GM12878 (cell line): ENCODE measurements around the gene MCEMP1. TPM values are rescaled to one million over a fixed set of nuclear protein-coding genes. Genes with fewer than 3 reads are reported as not detected.

ENCODE experiments used
- ATF2 ChIP-seq: IDR thresholded peaks from 2 replicates; pipeline ENCODE4 v1.6.1; 2012; ENCODE audit warnings: low read length, inconsistent platforms
- CBX5 ChIP-seq: sonication (generic); IDR thresholded peaks from 2 replicates; pipeline ENCODE4 v1.6.1; 2016; ENCODE audit warnings: low read depth, moderate library complexity, mild to moderate bottlenecking, inconsistent platforms
- DPF2 ChIP-seq: fragments of 450-650 bp; IDR thresholded peaks from 2 replicates; pipeline ENCODE4 v1.6.1; 2017; ENCODE audit warnings: mild to moderate bottlenecking
- E2F4 ChIP-seq: IDR thresholded peaks from 2 replicates; pipeline ENCODE4 v1.6.1; 2012; ENCODE audit warnings: low read depth, low read length, improper control_type of control experiment
- EED ChIP-seq: sonication (generic); IDR thresholded peaks from 2 replicates; pipeline ENCODE4 v1.6.1; 2016; ENCODE audit warnings: antibody characterized with exemption, low read depth
- FOS ChIP-seq: IDR thresholded peaks from 3 replicates; pipeline ENCODE4 v1.6.1; 2011; ENCODE audit warnings: borderline replicate concordance; ENCODE audit not compliant: insufficient read length; ENCODE audit errors: extremely low read depth
- FOXK2 ChIP-seq: fragments of 450-650 bp; IDR thresholded peaks from 2 replicates; pipeline ENCODE4 v1.6.1; 2017; ENCODE audit warnings: mild to moderate bottlenecking, moderate library complexity
- GABPA ChIP-seq: IDR thresholded peaks from 2 replicates; pipeline ENCODE4 v1.6.1; 2014; ENCODE audit warnings: antibody characterized with exemption, low read depth, mild to moderate bottlenecking, inconsistent platforms
- HCFC1 ChIP-seq: fragments of 150-350 bp; IDR thresholded peaks from 2 replicates; pipeline ENCODE4 v1.6.1; 2014; ENCODE audit warnings: low read length
- NFXL1 ChIP-seq: fragments of 450-650 bp; IDR thresholded peaks from 2 replicates; pipeline ENCODE4 v1.6.1; 2017; ENCODE audit warnings: antibody characterized with exemption, mild to moderate bottlenecking, borderline replicate concordance
- NFYB ChIP-seq: IDR thresholded peaks from 2 replicates; pipeline ENCODE4 v1.6.1; 2011; ENCODE audit warnings: low read depth, mild to moderate bottlenecking, low read length, improper control_type of control experiment, moderate library complexity; ENCODE audit not compliant: insufficient read depth
- PBX3 ChIP-seq: IDR thresholded peaks from 2 replicates; pipeline ENCODE4 v1.6.1; 2011; ENCODE audit warnings: mild to moderate bottlenecking, low read depth, low read length, moderate library complexity; ENCODE audit not compliant: insufficient replicate concordance
- POLR2AphosphoS5 ChIP-seq: IDR thresholded peaks from 2 replicates; pipeline ENCODE4 v1.6.1; 2011; ENCODE audit warnings: mild to moderate bottlenecking, low read length, inconsistent platforms
- RCOR1 ChIP-seq: conservative IDR thresholded peaks from 2 replicates; pipeline ENCODE4 v1.6.1; 2012; ENCODE audit warnings: low read depth, low read length, improper control_type of control experiment
- REST ChIP-seq: IDR thresholded peaks from 2 replicates; pipeline ENCODE4 v1.6.1; 2012; ENCODE audit warnings: mild to moderate bottlenecking, low read depth, low read length
- RFX5 ChIP-seq: IDR thresholded peaks from 2 replicates; pipeline ENCODE4 v1.6.1; 2011; ENCODE audit warnings: low read depth, low read length, improper control_type of control experiment
- SIX5 ChIP-seq: IDR thresholded peaks from 2 replicates; pipeline ENCODE4 v1.6.1; 2011; ENCODE audit warnings: mild to moderate bottlenecking, low read depth, low read length, moderate library complexity; ENCODE audit not compliant: severe bottlenecking
- SMAD5 ChIP-seq: IDR thresholded peaks from 2 replicates; pipeline ENCODE4 v1.6.1; 2016; ENCODE audit warnings: antibody characterized with exemption, low read depth
- SMARCA5 ChIP-seq: fragments of 450-650 bp; IDR thresholded peaks from 2 replicates; pipeline ENCODE4 v1.6.1; 2017; ENCODE audit warnings: mild to moderate bottlenecking
- SPI1 ChIP-seq: IDR thresholded peaks from 2 replicates; pipeline ENCODE4 v1.6.1; 2011; ENCODE audit warnings: low read depth, mild to moderate bottlenecking, low read length, moderate library complexity, borderline replicate concordance; ENCODE audit not compliant: insufficient read depth
- SREBF2 ChIP-seq: IDR thresholded peaks from 2 replicates; pipeline ENCODE4 v1.6.1; 2012; ENCODE audit warnings: mild to moderate bottlenecking, low read length
- STAT3 ChIP-seq: IDR thresholded peaks from 2 replicates; pipeline ENCODE4 v1.6.1; 2011; ENCODE audit warnings: low read depth, low read length, improper control_type of control experiment
- SUZ12 ChIP-seq: fragments of 200-600 bp; sonication (generic); IDR thresholded peaks from one replicate; pipeline ENCODE4 v1.6.1; 2018; ENCODE audit warnings: antibody characterized with exemption, mild to moderate bottlenecking; ENCODE audit not compliant: unreplicated experiment
- WRNIP1 ChIP-seq: IDR thresholded peaks from 2 replicates; pipeline ENCODE4 v1.6.1; 2011; ENCODE audit warnings: low read depth, low read length, improper control_type of control experiment, borderline replicate concordance
- ZBED1 ChIP-seq: IDR thresholded peaks from 2 replicates; pipeline ENCODE4 v1.6.1; 2016; ENCODE audit warnings: borderline replicate concordance
- ZNF207 ChIP-seq: fragments of 450-650 bp; IDR thresholded peaks from 2 replicates; pipeline ENCODE4 v1.6.1; 2014; ENCODE audit warnings: antibody characterized with exemption, mild to moderate bottlenecking, borderline replicate concordance
- ZNF24 ChIP-seq: fragments of 450-650 bp; IDR thresholded peaks from 2 replicates; pipeline ENCODE4 v1.6.1; 2017; ENCODE audit warnings: antibody characterized with exemption, mild to moderate bottlenecking
- ZNF384 ChIP-seq: IDR thresholded peaks from 2 replicates; pipeline ENCODE4 v1.6.1; 2012; ENCODE audit warnings: low read depth, mild to moderate bottlenecking, low read length, improper control_type of control experiment, borderline replicate concordance
- polyA plus RNA-seq, 11 experiments: library from polyadenylated mRNA; depleted of rRNA in 4 of 11; unstranded in 6 of 11; stranded (reverse) in 5 of 11; fragments of >200 nt; fragmentation: Nextera tagmentation in 4 of 11; fragmentation: Illumina TruSeq in 1 of 11; extraction: Ambion mirVana in 4 of 11; extraction: Trizol in 1 of 11; gene quantifications; 1 replicate in 1 of 11; 2 replicates in 10 of 11; pipeline versions ENCODE4 v1.2.1 to v1.2.3, GENCODE V29; 2011 to 2016; ENCODE audit warnings: inconsistent platforms in 2 of 11, missing spikeins in 2 of 11, low read depth in 1 of 11
- total RNA-seq, 4 experiments: library from RNA; depleted of rRNA in 3 of 4; stranded (reverse); fragments of >200 nt in 3 of 4; fragmentation: Illumina TruSeq in 1 of 4; extraction: Trizol in 1 of 4; gene quantifications; 2 replicates each; pipeline versions ENCODE4 v1.2.1 to v1.2.3, GENCODE V29; 2013 to 2021

MCEMP1 gene
- total and polyA plus RNA-seq, 10 of the 15 experiments (the other 5 are each of a cell fraction or from before 2014, with no cell fraction given) = 0.08 to 0.55 (median 0.26) TPM; not detected in 1

GRCh38 chr19:7694499-7694898 is 17.6 kb downstream of the MCEMP1 start (continued):
- TF ChIP-seq RFX5 (no peak), HCFC1 (no peak), NFYB (no peak), DPF2 (peak; percentile 77), SREBF2 (no peak), ZBED1 (no peak), NFXL1 (no peak), ZNF24 (no peak), CBX5 (0 out of 2 replicates have a peak, but pooled peaks have one; percentile 13), SPI1 (no peak), PBX3 (no peak), FOS (no peak), ATF2 (peak; percentile 46; the same call in 1 of the 2 replicates), E2F4 (no peak), RCOR1 (no peak), SMAD5 (no peak), SUZ12 (no peak), SMARCA5 (no peak), ZNF384 (no peak), ZNF207 (no peak), GABPA (no peak), WRNIP1 (no peak), STAT3 (no peak), FOXK2 (no peak), SIX5 (no peak), POLR2AphosphoS5 (no peak), REST (no peak), EED (peak; percentile 92)
